HG03139 (cell line): Measurements from ENCODE around the gene NRG3.

ENCODE experiments used
- ATAC-seq: cut with Tn5 transposase; IDR thresholded peaks from one replicate; pipeline ENCODE4 v1.9.1; 2021; ENCODE audit not compliant: unreplicated experiment

The NRG3 gene

GRCh38 chr10:82757901-82758300 lies 882.9 kb downstream of the NRG3 start:
- no peak for ATAC-seq

GRCh38 chr10:82759050-82759449 lies 884.1 kb downstream of the NRG3 start:
- ATAC-seq: no peak

- no peak for ATAC-seq
Measured at GRCh38 chr10:82762641-82763040, 887.6 kb downstream of the NRG3 start.

GRCh38 chr10:82768040-82768439 lies 893.0 kb downstream of the NRG3 start:
- ATAC-seq: no peak

GRCh38 chr10:82778908-82779307 lies 903.9 kb downstream of the NRG3 start:
- no peak for ATAC-seq

- ATAC-seq: no peak
Measured at GRCh38 chr10:82796510-82796909, 921.5 kb downstream of the NRG3 start.

- ATAC-seq: no peak
Measured at GRCh38 chr10:82801289-82801688, 926.3 kb downstream of the NRG3 start.

GRCh38 chr10:82811621-82812020 lies 936.6 kb downstream of the NRG3 start:
- ATAC-seq: no peak

GRCh38 chr10:82813856-82814255 lies 938.9 kb downstream of the NRG3 start:
- no peak for ATAC-seq

- no peak for ATAC-seq
Measured at GRCh38 chr10:82814635-82815034, 939.6 kb downstream of the NRG3 start.

- no peak for ATAC-seq
Measured at GRCh38 chr10:82815680-82816079, 940.7 kb downstream of the NRG3 start.

- ATAC-seq: no peak
Measured at GRCh38 chr10:82817676-82818422, 942.9 kb downstream of the NRG3 start.

GRCh38 chr10:82821043-82821442 lies 946.0 kb downstream of the NRG3 start:
- ATAC-seq: no peak

- ATAC-seq: no peak
Measured at GRCh38 chr10:82826132-82826531, 951.1 kb downstream of the NRG3 start.

GRCh38 chr10:82827901-82828300 lies 952.9 kb downstream of the NRG3 start:
- no peak for ATAC-seq

- no peak for ATAC-seq
Measured at GRCh38 chr10:82847242-82847641, 972.2 kb downstream of the NRG3 start.

- no peak for ATAC-seq
Measured at GRCh38 chr10:82850191-82850590, 975.2 kb downstream of the NRG3 start.

- no peak for ATAC-seq
Measured at GRCh38 chr10:82856957-82857613, 982.1 kb downstream of the NRG3 start.

GRCh38 chr10:82861889-82862288 lies 986.9 kb downstream of the NRG3 start:
- ATAC-seq: no peak

GRCh38 chr10:82865366-82865765 lies 990.4 kb downstream of the NRG3 start:
- no peak for ATAC-seq

GRCh38 chr10:82866424-82867020 lies 991.5 kb downstream of the NRG3 start:
- ATAC-seq: no peak

- no peak for ATAC-seq
Measured at GRCh38 chr10:82867056-82867455, 992.1 kb downstream of the NRG3 start.
